ENCODE results near the gene CHRM1.

DNA sequence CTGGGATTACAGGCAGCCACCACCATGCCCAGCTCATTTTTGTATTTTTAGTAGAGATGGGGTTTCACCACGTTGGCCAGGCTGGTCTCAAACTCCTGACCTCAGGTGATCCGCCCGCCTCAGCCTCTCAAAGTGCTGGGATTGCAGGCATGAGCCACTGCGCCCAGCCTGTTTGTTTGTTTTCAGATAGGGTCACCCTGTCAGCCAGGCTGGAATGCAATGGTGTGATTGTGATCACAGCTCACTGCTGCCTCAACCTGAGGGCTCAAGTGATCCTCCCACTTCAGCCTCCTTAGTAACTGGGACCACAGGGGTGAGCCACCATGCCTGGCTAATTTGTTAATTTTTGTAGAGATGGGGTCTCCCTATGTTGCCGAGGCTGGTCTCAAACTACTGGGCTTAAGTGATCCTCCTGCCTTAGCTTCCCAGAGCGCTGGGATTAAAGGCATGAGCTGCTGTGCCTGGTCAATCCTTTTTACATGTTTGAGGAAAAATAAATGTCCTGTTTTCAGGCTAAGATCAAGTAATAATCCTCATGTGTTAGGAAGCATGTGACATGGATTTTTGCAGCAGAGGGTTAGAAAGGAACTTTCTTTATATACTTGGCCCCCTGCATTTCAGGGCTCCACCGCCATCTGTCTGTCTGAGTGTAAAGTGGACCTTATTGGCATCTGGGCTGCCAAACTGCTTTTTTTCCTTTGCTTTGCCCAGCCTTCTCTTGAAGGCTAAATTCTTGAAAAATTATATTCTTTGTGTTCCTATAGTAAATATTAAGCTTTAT is 45.3 kb downstream of the CHRM1 start:
- no peak for TF ChIP-seq CTCF (conservative IDR thresholded peaks at IDR 0.05; ENCODE audit: low read depth, low read length)
- TF ChIP-seq EZH2phosphoT487 (IDR thresholded peaks at IDR 0.05; ENCODE audit: borderline replicate concordance, low read length), result no peak
- no peak for TF ChIP-seq EZH2 (IDR thresholded peaks at IDR 0.05; ENCODE audit: low read length, unreplicated experiment)
